Stimulated activated CD4-positive, alpha-beta T cell treated with anti-CD3 and anti-CD28 coated beads, Interleukin-1b, Interleukin-23, amount 100 ng/mL, for 4 hours (primary cell): ENCODE data around the gene GOLGA6A.
"Not testable (repeated sequence)": the region's sequence is repeated elsewhere in the genome, so short reads cannot be mapped to it uniquely, and the experiment has no call there.

Source experiments
- DNase-seq, 2 donors: peaks; one replicate each; pipeline ENCODE4 v3.0.0-alpha.2; 2020; ENCODE audit warnings: low read depth in 2 of 2

GOLGA6A gene

DNA sequence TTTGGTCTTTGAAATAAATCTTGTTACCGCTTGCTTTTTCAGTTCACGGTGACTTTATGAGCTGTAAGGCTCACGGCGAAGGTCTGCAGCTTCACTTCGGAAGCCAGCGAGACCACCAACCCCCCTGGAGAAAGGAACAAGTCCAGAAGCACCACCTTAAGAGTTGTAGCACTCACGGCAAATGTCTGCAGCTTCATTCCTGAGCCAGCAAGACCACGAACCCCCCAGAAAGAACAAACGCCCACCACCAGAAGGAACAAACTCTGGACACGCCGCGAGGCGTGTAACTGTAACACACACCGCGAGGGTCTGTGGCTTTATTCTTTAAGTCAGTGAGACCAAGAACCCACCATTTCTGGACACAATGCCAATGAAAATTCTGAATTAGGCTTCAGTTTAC lies 28.8 kb downstream of the GOLGA6A start:
- DNase-seq: no peak

DNA sequence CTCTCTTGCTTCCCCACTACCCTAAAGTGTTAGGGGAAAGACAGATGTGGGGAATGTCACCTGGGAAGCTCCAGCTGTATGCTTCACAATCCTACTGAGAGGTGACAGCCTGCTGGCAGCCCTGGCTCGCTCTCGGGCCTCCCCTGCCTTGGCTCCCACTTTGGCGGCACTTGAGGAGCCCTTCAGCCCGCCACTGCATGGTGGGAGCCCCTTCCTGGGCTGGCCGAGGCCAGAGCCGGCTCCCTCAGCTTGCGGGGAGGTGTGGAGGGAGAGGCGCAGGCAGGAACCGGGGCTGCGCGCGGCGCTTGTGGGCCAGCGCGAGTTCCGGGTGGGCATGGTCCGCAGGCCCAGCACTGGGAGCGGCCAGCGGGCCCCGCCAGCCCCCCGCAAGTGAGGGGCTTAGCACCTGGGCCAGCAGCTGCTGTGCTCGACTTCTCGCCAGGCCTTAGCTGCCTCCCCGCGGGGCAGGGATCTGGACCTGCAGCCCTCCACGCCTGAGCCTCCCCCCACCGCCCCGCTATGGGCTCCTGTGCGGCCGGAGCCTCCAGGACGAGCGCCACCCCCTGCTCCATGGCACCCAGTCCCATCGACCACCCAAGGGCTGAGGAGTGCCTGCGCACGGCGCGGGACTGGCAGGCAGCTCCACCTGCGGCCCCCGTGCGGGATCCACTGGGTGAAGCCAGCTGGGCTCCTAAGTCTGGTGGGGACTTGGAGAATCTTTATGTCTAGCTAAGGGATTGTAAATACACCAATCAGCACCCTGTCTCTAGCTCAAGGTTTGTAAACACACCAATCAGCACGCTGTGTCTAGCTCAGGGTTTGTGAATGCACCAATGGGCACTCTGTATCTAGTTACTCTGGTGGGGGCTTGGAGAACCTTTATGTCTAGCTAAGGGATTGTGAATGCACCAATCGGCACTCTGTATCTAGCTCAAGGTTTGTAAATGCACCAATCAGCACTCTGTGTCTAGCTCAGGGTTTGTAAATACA lies 29.8 kb downstream of the GOLGA6A start:
- not testable (repeated sequence) for DNase-seq

DNA sequence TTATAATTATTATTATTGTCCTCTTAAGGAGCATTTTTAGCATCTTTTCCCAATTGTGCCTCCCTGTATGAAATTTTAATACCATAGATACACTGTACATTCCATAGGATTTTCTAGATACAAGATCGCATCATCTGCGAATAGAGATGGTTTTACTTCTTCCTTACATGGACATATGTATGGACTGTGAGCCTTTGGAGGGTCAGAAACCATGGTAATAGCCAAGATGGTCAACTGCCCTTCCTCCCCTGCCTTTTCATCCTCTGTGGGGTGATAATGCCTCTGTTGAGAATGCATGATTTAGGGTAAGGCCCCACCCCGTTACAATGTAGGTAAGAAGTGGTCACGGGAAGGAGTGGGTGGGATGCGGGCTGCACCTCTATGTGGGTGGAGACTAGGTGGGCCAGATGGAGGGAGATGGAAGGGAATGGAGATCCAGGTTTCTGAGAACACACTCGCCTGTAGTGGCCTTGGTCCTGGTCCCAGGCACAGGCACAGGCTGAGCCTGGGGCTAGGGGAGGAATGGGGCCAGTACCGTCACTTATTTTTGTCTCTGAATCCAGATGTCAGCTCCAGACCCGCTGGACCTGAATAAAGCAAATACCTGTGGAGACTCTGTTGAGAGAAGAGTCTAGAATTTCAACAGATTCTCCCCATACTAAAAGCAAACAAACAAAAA lies 31.7 kb downstream of the GOLGA6A start:
- DNase-seq: no peak

DNA sequence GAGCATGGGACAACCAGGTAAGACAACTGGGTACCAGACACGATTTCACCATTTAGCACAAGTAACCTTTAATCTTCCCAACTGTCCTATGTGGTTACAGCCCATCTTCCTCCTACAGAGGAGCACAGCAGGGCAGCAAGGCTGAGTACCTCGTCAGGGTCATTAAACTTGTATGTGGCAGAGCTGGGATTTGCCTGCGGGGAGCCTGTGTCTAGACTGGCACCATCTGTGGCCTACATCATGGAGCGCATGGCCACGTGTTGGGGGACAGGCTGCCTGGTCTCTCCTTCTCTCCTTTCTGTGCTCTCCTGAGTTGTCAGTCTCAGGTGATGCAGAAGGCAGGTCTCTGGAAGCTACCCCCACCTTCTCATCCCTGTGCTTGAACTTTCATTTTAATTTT lies 32.2 kb downstream of the GOLGA6A start:
- DNase-seq: no peak

DNA sequence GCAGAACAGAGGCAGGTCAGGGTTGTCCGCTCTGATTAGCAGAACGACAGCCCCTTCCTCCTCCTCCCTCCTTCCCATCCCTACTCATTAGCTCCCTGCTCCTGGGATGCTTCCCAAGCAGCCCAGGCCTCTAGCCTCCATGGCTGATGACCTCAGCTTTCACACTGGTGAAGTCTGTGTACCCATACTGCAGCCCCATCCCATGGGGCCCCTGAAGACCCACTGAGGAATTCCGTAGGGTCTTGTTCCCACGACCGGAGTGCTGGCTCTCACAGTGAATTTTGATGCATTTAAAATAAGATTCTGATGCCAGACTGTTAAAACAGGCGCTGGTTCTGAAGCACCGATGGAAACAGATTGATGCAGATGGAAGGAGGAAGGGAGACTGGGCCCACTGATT lies 36.1 kb downstream of the GOLGA6A start:
- DNase-seq: no peak

DNA sequence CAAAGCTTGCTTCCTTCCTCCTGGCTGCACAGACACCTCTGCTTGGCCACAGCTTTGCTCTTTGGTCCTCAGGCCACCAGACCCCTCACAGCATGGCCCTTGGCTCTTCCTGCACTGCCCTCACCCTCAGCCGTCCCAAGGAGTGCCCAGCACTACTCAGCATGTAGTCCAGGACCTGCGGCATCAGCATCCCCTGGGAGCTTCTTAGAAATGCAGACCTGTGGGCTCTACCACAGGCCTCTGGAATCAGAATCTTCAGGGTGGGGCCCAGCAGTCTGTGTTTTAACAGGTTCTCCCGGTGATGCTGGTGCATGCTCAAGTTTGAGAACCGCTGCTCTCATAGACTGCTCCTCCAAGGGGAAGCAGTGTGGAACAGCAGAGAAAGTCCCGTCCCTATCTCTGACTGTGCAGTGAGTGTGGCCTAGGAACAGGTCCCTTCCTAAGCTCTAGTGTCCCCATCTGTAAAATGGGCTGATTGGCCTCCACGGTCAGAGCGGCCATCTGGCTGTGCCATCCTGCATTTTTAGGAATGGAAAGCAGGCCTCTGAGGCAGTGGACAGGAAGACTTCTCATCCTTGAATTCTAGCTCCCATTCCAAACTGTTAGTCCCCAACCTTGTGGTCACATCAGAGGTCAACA lies 36.6 kb downstream of the GOLGA6A start:
- DNase-seq: no peak

DNA sequence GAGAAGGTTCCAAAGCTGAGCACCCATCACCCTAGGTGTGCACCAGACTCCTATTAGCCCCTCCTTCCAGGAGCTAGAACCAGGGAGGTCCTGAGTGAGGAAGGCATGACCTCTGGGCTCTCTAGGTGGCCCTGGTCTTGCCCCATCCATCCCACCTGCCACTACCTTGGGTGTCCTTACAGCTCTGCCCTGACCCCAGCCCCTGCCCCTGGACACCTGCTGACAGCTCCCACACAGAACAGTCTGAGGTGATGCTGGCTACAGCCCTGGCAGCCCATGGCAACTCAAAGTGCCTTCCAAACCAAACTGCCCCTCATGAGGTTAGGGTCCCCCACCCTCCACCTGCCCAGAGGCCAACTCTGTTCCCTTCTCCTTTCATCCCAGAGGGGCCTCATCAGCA lies 37.2 kb downstream of the GOLGA6A start:
- DNase-seq: no peak

DNA sequence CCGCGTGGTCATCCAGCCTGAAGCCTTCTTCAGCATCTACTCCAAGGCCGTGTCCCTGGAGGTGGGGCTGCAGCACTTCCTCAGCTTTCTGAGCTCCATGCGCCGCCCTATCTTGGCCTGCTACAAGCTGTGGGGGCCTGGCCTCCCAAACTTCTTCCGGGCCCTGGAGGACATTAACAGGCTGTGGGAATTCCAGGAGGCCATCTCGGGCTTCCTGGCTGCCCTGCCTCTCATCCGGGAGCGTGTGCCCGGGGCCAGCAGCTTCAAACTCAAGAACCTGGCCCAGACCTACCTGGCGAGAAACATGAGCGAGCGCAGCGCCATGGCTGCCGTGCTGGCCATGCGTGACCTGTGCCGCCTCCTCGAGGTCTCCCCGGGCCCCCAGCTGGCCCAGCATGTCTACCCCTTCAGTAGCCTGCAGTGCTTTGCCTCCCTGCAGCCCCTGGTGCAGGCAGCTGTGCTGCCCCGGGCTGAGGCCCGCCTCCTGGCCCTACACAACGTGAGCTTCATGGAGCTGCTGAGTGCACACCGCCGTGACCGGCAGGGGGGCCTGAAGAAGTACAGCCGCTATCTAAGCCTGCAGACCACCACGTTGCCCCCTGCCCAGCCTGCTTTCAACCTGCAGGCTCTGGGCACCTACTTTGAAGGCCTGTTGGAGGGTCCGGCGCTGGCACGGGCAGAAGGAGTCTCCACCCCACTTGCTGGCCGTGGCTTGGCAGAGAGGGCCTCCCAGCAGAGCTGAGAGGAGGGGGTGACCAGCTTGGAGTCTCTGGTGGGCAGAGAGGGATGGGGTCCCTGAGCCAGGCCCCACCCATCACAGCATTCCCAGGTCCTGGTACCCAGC lies 37.9 kb downstream of the GOLGA6A start:
- no peak for DNase-seq

DNA sequence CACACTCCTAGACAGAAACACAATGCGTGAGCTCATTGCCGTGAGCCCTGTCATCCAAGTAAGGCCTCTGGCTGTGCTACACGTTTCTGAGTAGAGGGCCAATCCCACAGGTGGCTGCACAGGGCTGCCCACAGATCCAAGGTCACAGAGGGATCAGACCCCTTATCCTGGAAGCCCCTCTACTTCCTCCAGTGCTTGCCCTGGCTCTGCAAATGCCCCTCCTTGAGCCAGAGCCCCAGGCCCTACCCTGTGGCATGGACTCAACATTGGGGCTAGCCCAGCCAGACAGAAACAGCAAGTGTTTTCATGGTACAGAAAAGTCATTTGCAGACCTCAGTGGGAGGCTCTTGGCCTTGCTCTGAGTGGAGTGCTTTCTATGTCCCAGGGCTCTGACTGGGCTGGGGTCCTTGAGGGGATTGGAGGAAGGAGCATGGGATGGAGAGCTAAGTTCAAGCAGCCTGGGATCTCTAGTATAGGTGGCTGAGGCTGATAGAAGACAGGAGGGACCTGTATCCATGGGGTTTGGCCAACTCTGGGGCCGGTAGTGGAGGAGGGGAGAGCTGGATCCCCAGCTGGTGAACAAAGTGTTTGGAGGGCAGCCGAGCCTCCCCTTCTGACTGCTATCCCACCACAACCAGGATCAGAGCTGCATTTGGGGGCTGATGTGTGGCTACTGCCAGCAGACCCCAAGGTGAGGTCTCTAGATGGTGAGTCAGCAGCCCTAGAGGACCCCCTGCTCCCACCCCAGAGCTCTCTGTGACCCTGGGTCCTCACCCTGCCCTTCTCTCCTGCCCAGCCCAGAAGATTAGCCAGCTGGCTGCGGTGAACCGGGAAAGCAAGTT lies 38.7 kb downstream of the GOLGA6A start:
- DNase-seq: no peak

DNA sequence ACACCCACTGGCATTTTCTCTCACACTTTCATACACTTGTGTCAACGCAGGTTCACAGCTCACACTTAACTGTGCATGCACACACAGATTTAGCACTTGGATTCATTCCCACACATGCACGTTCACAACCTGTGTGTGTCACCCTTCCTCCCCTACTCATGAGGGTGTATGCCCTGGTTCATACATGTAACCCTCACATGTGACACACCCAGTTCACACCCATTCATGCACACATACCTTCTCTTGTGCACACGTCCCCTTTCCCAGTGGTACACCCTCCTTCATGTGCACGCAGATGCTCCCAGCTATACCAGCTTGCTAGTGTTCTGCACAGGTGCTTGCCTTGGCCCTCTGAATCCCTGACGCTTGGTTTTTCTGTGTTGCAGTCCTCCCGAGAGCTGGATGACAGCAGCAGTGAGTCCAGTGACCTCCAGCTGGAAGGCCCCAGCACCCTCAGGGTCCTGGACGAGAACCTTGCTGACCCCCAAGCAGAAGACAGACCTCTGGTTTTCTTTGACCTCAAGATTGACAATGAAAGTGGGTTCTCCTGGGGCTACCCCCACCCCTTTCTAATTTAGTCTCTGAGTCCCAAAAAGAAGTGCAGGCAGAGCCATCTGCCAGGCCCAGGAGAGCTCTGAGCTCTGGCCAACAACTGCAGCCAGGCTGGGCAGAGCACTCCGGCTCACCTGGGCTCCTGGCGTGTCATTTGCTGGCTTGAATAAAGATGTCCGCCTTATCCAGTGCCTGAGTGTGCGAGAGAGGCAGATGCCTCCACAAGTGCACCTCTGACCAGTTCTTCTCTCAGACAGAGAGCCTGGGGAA lies 39.5 kb downstream of the GOLGA6A start:
- no peak for DNase-seq

DNA sequence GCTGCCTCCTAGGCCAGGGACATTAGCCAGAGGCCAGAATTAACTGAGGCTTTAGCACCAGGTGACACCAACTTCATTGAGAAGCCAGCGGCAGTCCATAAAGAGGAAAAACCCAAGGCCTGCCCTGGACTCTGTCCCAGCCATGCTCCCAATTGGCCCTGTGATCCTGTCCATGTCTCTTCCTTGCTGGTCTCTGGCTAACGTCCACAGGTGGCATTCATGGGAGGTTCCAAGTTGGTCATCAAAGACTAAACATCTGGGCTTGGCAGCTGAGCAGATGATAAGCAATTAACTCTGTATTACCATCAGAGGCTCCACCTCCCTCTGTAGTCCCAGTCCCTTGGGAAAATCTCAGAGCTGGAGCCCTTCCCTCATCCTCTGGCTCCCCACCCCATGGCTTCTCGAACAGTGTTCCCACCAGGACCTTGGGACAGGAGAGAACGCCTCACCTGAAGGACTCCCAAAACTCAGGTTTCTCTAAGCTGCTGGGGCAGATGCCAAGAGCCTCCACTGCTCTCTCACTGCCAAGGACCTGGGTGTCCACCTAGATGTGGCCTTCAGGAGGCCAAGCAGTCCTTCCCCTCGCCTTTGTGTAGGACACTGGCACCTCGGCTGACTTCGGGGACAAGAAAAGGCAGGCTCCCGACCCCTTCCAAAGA lies 40.4 kb downstream of the GOLGA6A start:
- no peak for DNase-seq

DNA sequence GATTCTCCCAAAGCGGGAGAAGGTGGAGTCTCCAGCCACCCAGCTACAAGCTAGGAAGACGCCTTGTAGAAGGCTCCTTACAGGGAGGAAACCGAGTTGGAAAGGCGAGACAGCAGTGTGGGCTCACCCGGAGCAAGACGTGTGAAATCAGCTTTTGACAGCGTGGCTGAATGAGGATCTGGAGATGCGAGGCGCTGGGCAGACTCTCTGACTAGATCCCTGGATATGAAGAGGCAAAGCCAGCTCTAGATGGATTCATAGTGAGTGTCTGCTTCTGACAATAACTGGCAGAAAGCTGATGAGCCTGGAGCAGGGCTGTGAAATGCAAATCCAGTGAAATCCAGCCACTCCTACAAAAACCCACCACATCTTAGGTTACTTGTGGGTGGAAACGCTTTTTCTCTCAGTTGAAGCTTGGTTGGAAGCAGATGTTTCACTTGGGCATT lies 41.0 kb downstream of the GOLGA6A start:
- DNase-seq: no peak

DNA sequence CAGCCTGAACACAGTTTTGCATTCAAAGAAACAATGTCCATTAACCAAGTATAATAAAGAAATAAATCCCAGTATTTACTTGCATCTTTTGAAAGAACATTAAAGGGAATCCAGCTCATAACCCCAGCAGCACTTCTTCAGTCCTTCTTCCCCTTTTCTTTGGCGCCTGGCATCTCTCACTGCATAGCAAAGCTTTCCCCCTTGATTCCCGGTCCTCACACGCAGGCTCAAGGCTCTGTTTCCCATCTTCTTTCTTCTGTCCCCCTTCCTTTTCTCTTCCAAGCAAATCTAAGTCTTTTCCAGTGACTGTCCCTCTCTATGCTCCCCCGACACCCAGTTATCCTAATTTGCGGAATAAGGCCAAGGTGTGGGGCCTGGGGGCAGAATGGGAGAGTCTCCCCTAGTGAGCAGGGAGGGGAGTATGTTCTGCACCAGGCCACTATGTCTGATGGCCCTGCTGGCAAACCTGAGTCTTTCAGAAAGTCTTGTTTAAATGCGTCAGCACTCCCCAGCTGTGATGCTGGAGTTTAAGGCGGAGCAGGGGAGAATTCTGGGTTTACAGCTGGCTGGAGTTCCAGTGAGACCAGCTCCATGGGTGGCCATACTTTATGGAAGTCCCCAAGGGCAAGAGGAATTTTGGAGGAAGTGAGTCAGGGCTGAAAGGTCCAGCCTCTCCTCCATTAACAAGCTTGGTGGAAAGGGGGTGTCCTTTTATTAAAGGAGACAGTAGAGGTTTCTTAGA lies 42.1 kb downstream of the GOLGA6A start:
- DNase-seq: no peak

DNA sequence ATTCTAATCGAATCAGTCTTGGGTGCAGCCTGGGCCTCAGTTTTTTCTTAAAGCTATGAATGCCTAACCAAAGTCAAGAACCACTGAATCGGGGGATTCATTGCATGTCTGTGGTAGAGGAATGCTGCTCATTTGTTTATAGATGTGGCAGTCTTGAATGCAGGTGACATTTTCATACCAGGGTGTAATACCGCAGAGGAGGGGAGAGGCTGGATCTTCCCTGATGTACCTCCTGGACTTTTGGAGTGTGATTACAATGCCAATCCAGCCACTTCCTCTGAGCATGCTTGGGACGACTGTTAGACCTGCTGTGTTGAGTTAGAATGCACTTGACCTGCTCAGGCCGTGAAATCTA lies 42.7 kb downstream of the GOLGA6A start:
- no peak for DNase-seq

DNA sequence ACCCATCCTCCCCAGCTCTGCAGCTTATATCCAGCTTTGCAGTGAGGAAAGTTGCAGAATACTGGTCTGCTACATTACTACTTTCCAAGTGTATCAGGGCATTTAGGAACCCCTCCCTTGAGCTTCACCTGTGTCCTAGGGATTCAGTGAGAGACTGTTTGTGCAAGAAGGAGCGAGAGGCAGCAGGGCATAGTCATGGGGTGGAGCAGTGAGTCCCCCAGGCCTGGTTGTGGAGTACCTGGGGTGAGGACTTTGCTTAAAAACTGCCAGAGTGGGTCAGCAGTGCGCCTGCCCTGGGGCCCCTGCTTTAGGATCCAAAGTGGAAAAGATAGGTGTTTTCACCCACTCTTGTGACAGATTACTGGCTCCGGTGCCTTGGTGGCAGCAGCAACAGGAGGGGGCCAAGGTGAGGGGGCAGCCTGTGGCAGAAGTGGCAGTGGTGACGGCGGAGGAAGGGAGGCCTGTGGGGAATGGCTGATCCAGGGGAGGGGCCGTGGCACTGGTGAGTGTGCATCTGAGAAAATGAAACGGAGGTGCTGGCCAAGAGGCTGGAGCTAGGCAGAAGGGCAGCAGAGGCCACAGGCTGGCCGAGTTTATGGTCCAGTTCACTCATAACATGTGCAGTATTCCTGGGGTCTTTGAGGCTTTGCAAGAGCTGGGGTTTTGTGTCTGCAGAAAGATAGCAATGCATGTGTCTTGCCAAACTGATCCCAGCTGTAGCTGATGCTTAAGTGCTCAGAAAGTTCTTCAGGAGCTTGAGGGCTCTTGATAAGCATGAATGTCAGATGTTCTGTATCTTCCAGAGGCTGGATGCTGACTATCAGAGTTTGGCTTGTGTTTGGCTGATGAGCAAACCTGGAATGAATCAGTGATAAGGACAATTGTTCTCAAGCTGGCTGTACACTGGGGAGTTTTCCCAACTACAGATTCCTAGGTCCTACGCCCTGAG lies 43.4 kb downstream of the GOLGA6A start:
- DNase-seq: no peak

DNA sequence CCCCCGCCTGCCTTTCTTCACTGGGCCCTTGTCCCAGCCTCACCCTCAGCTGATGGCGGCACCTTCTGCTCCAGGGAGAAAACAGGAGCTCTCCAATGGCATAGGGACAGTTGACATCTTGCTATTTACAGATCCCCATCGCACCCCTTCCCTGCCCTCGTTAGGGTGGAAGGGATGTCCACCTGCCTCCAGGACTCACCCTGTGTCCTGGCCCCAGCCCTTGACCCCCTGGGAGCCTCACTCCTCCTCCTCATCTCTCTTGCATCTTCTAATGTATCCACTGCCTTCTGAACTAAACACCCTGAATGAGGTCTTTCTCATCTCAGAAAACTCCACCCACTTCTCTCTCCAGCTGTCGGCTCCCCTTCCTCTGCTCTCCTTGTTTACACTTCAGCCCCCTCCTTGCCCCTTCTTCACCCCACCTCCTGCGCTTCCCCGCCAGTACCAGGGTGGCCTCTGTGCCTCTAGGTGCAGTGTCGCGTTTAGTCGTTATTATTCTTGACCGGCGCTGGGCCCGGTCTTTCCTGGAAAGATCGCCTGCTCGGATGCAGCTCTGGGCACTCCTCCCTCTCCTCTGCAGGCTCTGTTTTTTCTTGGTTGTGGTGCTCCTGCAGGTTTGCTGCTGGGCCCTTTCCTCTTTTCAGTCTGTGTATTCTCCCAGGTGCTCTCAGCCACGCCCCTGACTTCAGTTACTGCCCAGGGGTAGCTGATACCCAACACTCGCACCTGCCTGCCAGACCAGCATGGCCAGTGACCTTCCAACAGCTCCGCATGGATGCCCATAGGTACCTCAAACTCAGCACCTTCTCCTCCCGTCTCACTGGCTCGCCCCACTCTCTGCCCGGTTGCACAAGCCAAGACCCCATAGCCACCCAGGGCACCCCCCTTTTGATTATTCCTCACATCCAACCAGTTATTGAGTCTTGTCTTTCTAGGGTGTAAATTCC lies 44.9 kb downstream of the GOLGA6A start:
- DNase-seq: no peak
